ENCODE data around the gene MYO5B. TPM values are rescaled to one million over a fixed set of nuclear protein-coding genes. Genes with fewer than 3 reads are reported as not detected.

MYO5B gene
- total RNA-seq, 4 donors from 2014 or later: 0.29 to 14.7 (median 1.2) TPM

- Histone ChIP-seq H3K27ac (no peak overlapping the region), H3K36me3 (no peaks in the 10 kb centered on the region), H3K4me3 (no peak overlapping the region), H3K27me3 (no peaks in the 10 kb centered on the region), H3K4me1 (no peaks in the 10 kb centered on the region), H3K9me3 (no peaks in the 10 kb centered on the region)
- no peak for DNase-seq
- TF ChIP-seq POLR2A (IDR thresholded peaks at IDR 0.05) (no peak), CTCF (IDR thresholded peaks at IDR 0.05) (no peak)
- intact Hi-C loops (cut with DNase I; ENCODE audit: low total_unique reads): no loop called here
These were observed 226.2 kb downstream of the MYO5B start for GRCh38 chr18:49968644-49969309.

GRCh38 chr18:49967636-49968313 lies 227.2 kb downstream of the MYO5B start:
- no peaks in the 10 kb centered on the region for H3K36me3 ChIP-seq
- no peaks in the 10 kb centered on the region for H3K4me1 ChIP-seq
- H3K27ac ChIP-seq: no peak overlapping the region
- H3K27me3 ChIP-seq: no peaks in the 10 kb centered on the region
- no peak overlapping the region for H3K4me3 ChIP-seq
- no peak for DNase-seq
- intact Hi-C loops (cut with DNase I; ENCODE audit: low total_unique reads): no loop called here
- H3K9me3 ChIP-seq: no peaks in the 10 kb centered on the region
- no peak for TF ChIP-seq CTCF (IDR thresholded peaks at IDR 0.05)

- no peaks in the 10 kb centered on the region for H3K27me3 ChIP-seq
- TF ChIP-seq POLR2A (IDR thresholded peaks at IDR 0.05) (no peak), CTCF (IDR thresholded peaks at IDR 0.05) (no peak)
- no peaks in the 10 kb centered on the region for H3K4me1 ChIP-seq
- H3K36me3 ChIP-seq: no peaks in the 10 kb centered on the region
- no peak overlapping the region for H3K4me3 ChIP-seq
- no peaks in the 10 kb centered on the region for H3K9me3 ChIP-seq
- no peak for DNase-seq
- no peak overlapping the region for H3K27ac ChIP-seq
- intact Hi-C loops (cut with DNase I; ENCODE audit: low total_unique reads): no loop called here
These were observed 227.8 kb downstream of the MYO5B start for GRCh38 chr18:49967171-49967570.

GRCh38 chr18:49966090-49966489 lies 228.9 kb downstream of the MYO5B start:
- Histone ChIP-seq H3K4me1 (no peaks in the 10 kb centered on the region), H3K27me3 (no peaks in the 10 kb centered on the region), H3K4me3 (no peak overlapping the region), H3K27ac (no peak overlapping the region), H3K9me3 (no peaks in the 10 kb centered on the region), H3K36me3 (no peaks in the 10 kb centered on the region)
- TF ChIP-seq CTCF (IDR thresholded peaks at IDR 0.05): no peak
- TF ChIP-seq POLR2A (IDR thresholded peaks at IDR 0.05): no peak
- DNase-seq: no peak
- intact Hi-C loops (cut with DNase I; ENCODE audit: low total_unique reads): no loop called here

- Histone ChIP-seq H3K27me3 (no peaks in the 10 kb centered on the region), H3K9me3 (no peaks in the 10 kb centered on the region), H3K4me3 (no peak overlapping the region), H3K4me1 (no peaks in the 10 kb centered on the region), H3K36me3 (no peaks in the 10 kb centered on the region), H3K27ac (no peak overlapping the region)
- TF ChIP-seq POLR2A (IDR thresholded peaks at IDR 0.05): no peak
- TF ChIP-seq CTCF (IDR thresholded peaks at IDR 0.05): no peak
- intact Hi-C loops (cut with DNase I; ENCODE audit: low total_unique reads): no loop called here
- no peak for DNase-seq
These were observed 231.7 kb downstream of the MYO5B start for GRCh38 chr18:49963217-49963616.
